NCI-H345 treated with DMSO at 0.1 percent for 48 hours (cell line): Measurements from ENCODE around the gene ALDH3B2.
"Not testable (repeated sequence)": the region's sequence is repeated elsewhere in the genome, so short reads cannot be mapped to it uniquely, and the experiment has no call there.

Experiments
- DNase-seq: peaks from one replicate; lab custom pipeline; 2025; ENCODE audit not compliant: unreplicated experiment; lab: John Stamatoyannopoulos, UW

Gene ALDH3B2

DNA sequence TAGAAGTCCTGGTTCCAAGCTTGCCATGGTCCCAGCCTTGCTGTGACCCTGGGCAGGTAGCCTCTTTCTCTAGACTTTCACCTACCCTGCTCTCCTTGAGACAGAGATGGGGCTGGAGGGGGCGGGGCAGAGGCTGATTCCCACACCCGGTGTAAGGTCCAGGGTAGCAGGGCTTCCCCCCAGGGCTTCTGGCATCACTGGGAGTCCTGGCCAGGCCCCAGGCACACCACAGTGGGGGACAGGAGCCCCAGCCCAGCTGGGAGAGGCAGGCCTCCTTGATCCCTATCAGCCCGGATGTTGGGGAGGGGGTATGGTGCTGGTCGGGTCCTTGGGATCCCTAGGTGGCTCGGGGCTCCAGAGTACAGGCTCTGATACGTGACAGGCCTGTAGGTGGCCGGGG is 43.0 kb downstream of the ALDH3B2 start:
- DNase-seq: no peak

DNA sequence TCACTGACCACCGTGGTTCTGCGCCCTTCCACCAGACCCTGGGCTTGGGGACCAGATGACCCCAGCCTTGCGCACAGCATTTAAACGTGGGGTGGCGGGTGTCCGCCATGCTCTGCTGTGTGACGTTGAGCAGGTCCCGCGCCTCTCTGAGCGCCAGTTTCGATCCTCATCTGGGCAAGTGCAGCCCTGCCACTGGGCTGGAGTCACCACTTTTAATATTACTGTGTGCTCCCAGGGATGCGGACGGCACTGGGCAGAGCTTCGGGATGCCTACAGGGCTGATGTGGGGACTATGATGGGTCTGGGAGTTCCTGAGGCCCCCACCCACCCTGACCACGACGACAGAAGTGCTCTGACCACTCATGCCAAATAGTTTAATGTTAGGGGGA is 43.5 kb downstream of the ALDH3B2 start:
- no peak for DNase-seq

DNA sequence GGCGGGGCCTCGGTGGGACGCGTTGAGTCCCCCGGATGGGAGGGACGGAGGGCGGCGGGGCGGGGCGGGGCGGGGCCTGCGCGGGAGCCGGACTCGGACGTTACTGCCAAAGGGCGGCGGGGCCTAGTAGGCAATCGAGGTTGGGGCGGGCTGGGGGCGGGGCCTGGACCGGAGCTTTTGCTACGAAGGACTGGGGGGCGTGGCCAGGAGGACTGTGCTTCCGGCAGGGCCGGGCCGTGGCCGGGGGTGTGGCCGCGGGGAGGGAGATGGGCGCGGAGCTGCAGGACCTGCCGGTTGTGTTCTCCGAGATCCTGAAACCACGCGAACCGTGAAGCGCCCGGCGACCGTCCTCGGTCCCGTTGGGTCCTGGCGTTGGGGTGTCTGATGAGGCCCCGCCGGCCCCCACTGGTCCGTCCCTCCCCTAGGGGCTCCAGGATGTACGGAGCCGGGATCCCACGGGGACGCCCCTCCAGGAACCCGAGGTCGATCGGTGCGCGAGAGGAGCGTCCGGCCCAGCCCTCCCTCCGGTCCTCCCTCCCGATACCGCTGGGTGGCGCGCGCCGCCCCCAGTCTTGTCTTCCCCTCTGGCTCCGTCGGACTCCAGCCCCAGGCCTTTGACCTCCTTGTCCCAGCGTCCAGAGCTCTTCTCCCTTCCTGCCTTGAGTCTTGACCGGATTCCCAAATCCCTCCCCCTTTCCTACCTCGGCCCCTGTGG is 44.0 kb downstream of the ALDH3B2 start:
- DNase-seq: peak; percentile 85

DNA sequence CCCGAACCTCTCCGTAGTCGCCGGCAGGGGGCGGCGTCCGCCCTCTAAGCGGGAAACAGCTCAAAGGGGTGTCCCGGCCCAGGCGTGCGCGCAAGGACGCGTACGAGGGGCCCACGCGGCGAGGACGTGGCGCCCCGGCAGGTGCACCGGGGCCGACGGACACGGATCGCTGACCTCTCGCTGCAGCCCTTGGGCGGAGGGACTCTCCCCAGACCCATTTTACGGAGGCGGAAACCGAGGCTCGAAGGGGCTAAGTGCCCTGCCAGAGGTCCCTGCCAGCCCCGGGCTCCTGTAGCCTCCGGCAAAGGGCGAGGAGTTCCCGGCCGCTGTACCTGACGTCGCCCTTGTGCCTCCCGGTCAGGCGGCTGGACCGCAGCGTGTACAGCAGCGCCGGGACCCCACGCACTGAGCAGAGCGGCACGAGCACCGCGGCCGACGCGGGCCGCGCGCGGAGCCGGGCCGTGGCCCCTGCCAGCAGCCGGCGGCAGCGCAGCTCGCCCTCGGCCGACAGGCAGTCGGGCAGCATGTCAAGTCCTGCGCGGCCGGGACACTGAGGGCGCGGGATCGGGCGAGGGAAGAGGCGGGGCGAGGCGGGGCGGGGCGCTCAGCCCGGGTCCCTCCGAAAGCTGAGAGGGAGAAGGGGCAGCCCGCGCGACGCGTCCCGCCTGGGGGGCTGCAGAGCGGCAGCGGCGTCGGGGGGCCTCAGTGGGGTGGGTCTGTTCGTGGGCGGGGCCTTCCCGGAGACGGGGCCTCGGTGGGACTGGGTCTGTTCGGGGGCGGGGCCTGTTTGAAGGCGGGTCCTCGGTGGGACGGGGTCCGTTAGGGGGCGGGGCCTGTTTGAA is 44.8 kb downstream of the ALDH3B2 start, which contains the start of gene NUDT8:
NUDT8 (minus strand) TSS at position 552 of the 842 bp plus-strand sequence; CDS start at position 526, 26 bp downstream.
- peak; percentile 44 for DNase-seq

DNA sequence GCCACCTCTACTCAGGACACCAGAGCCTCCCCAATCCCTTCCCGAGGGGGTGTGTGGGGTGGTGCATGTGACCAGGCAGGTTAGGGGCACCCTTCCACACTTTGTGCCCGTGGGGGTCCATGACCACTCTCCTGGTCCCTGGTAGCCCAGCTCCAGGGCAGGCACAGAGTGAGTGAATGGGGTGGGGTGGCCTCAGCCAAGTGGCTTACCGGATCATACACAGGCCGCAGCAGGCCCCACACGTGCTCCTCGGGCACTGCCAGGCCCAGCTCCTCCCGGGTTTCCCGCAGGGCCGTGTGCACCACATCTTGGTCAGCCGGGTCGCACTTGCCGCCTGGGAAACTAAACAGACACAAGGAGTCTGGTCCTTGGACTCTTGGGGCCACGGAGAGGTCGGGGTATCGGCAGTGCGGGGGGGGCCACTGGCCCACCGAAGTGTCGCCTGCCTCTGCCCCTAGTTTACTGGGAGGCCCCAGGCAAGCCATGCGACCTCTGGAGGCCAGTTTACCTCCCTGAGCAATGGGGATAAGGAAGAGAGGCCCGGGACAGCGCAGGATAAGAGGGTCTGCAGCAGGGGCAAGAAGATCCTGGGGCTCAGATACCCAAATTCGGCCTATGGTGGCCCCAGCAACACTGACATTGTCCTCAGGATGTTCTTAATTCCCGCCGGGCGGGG is 45.6 kb downstream of the ALDH3B2 start:
- no peak for DNase-seq

DNA sequence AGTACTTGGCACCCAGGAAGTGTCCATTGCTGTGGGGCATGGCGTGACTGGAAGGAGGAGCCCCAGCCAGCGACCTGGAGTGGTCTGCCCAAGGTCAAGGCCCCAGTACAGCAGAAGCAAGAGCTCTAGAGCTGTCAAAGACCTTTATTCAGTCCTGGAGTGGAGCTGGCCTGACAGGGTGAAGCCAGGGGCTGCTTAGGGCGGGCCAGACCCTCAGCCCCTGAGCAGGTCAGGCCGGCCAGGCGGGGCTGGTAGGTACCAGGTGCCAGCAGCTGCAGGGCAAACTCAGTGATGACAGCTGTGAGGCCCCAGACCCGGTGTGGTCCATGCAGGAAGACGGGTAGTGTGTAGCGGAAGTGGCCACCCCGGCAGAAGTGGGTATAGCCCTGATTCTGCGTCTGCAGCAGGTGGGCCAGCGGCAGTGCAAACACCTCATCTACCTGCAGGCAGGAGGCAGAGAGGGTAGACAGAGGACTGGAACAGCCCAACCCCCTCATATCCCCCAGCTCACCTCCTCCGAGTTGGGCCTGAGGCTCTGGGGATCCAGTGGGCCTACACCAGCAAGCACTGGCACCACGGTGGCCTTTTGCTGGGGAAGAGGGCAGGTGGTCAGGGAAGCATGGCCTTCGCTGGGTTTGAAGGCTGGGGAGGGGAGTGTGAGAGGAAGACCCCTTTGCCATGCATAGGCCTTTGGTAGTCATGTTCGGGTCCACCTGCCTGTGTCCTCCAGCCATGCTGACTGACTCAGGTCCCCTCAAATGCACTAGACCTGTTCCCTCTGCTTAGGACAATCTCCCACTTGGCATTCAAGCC is 46.4 kb downstream of the ALDH3B2 start:
- DNase-seq: no peak

DNA sequence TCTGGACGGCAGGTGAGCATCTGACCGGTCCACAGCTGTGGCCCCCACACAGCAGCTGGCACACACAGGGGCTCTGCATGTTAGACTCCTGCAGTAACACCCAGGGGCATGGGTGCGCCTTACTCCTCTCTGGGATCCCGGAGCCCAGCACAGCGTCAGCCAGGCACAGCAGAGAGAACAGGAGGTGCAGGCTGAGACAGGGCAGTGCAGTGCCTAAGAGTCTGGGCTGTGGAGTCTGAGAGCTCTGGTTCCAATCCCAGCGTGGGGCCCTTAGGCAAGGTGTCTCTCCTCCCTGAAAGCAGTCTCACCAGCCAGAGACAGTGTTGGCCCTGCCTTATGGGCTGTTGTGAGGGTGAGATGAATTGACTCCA is 47.0 kb downstream of the ALDH3B2 start:
- DNase-seq: no peak

DNA sequence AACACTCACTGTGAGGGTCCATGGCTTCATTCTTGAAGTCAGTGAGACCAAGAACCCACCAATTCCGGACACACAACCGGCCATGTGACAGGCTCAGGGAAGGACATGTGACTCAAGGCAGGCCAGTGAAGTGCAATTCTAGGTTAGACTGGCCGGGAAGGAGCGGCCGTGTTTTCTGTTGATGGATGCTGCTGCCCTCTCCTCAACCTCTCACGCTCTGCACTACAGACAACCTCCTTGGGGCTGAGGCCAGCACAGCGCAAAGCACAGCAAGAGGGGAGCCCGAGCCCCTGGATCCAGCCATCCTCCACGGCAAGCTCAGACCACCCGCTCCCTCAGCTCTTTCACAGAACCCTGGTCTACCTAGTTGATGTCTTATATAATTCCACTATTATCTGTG is 47.5 kb downstream of the ALDH3B2 start:
- DNase-seq: no peak

DNA sequence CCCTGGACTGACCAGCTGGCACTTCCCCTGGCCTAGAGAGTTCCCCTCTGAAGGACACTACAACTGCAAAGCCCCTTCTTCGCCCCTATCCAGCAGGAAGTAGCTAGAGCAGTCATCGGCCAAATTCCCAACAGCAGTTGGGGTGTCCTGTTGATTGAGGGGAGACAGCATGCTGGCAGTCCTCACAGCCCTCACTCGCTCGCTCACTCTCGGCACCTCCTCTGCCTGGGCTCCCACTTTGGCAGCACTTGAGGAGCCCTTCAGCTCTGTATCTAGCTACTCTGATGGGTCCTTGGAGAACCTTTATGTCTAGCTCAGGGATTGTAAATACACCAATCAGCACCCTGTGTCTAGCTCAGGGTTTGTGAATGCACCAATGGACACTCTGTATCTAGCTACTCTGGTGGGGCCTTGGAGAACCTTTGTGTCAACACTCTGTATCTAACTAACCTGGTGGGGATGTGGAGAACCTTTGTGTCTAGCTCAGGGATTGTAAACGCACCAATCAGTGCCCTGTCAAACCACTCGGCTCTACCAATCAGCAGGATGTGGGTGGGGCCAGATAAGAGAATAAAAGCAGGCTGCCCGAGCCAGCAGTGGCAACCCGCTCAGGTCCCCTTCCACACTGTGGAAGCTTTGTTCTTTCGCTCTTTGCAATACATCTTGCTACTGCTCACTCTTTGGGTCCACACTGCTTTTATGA is 48.1 kb downstream of the ALDH3B2 start:
- DNase-seq: not testable (repeated sequence)

DNA sequence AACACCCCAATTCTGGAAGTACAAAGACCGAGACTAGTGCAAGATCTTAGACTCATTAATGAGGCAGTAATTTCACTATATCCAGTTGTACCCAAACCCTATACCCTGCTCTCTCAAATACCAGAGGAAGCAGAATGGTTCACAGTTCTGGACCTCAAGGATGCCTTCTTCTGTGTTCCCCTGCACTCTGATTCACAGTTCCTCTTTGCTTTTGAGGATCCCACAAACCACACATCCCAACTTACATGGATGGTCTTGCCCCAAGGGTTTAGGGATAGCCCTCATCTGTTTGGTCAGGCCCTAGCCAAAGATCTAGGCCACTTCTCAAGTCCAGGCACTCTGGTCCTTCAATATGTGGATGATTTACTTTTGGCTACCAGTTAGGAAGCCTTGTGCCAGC is 50.6 kb downstream of the ALDH3B2 start:
- not testable (repeated sequence) for DNase-seq

DNA sequence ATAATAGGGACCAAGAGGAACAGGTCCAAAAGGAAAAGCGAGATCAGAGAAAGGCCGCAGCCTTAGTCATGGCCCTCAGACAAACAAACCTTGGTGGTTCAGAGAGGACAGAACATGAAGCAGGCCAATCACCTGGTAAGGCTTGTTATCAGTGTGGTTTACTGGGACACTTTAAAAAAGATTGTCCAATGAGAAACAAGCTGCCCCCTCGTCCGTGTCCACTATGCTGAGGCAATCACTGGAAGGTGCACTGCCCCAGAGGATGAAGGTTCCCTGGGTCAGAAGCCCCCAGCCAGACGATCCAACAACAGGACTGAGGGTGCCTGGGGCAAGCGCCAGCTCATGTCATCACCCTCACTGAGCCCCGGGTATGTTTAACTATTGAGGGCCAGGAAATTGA is 51.5 kb downstream of the ALDH3B2 start:
- DNase-seq: not testable (repeated sequence)

DNA sequence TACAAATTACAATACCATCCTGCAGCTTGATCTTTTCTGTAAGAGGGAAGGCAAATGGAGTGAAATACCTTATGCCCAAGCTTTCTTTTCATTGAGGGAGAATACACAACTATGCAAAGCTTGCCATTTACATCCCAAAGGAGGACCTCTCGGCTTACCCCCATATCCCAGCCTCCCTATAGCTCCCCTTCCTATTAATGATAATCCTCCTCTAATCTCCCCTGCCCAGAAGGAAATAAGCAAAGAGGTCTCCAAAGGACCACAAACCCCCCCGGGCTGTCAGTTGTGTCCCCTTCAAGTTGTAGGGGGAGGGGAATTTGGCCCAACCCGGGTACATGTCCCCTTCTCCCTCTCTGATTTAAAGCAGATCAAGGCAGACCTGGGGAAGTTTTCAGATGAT is 52.5 kb downstream of the ALDH3B2 start:
- not testable (repeated sequence) for DNase-seq

DNA sequence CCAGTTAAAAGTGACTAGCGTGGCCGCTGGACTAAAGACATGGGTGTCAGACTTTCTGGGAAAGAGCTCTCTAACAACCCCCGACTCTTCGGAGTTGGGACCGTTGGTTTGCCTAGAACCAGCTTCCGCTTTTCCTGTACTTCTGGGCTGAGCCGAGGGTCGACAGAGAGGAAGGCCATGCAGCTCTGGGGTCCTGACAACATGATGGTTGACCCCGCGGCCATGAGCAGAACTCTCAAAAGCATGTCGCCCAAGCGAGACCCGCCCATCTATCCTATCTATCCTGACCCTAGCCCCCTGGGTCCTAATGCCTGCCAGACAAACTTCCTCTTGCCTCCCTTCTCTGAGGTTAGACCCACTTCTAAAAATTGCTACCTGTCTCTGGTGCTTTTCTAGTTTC is 53.8 kb downstream of the ALDH3B2 start:
- not testable (repeated sequence) for DNase-seq

DNA sequence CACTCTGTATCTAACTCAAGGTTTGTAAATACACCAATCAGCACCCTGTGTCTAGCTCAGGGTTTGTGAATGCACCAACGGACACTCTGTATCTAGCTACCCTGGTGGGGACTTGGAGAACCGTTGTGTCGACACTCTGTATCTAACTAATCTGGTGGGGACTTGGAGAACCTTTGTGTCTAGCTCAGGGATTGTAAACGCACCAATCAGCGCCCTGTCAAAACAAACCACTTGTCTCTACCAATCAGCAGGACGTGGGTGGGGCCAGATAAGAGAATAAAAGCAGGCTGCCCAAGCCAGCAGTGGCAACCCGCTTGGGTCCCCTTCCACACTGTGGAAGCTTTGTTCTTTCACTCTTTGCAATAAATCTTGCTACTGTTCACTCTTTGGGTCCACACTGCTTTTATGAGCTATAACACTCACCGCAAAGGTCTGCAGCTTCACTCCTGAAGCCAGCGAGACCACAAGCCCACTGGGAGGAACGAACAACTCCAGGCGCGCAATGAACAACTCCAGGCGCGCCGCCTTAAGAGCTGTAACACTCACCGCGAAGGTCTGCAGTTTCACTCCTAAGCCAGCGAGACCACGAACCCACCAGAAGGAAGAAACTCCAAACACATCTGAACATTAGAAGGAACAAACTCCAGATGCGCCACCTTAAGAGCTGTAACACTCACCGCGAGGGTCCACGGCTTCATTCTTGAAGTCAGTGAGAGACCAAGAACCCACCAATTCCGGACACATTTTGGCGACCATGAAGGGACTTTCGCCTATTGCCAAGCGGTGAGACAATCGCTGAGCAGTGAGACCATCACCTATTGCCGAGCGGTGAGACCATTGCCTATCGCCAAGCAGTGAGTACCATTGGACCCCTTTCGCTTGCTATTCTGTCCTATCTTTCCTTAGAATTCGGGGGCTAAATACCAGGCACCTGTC is 54.5 kb downstream of the ALDH3B2 start:
- not testable (repeated sequence) for DNase-seq

DNA sequence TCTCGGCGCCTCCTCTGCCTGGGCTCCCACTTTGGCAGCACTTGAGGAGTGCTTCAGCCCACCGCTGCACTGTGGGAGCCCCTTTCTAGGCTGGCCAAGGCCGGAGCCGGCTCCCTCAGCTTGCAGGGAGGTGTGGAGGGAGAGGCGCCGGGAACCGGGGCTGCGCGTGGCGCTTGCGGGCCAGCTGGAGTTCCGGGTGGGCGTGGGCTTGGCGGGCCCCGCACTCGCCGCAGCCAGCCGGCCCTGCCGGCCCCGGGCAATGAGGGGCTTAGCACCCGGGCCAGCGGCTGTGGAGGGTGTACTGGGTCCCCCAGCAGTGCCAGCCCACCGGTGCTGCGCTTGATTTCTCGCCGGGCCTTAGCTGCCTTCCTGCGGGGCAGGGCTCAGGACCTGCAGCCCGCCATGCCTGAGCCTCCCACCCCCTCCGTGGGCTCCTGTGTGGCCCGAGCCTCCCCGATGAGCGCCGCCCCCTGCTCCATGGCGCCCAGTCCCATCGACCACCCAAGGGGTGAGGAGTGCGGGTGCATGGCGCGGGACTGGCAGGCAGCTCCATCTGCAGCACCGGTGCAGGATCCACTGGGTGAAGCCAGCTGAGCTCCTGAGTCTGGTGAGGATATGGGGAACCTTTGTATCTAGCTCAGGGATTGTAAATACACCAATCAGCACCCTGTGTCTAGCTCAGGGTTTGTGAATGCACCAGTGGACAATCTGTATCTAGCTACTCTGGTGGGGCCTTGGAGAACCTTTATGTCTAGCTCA is 55.3 kb downstream of the ALDH3B2 start:
- not testable (repeated sequence) for DNase-seq

DNA sequence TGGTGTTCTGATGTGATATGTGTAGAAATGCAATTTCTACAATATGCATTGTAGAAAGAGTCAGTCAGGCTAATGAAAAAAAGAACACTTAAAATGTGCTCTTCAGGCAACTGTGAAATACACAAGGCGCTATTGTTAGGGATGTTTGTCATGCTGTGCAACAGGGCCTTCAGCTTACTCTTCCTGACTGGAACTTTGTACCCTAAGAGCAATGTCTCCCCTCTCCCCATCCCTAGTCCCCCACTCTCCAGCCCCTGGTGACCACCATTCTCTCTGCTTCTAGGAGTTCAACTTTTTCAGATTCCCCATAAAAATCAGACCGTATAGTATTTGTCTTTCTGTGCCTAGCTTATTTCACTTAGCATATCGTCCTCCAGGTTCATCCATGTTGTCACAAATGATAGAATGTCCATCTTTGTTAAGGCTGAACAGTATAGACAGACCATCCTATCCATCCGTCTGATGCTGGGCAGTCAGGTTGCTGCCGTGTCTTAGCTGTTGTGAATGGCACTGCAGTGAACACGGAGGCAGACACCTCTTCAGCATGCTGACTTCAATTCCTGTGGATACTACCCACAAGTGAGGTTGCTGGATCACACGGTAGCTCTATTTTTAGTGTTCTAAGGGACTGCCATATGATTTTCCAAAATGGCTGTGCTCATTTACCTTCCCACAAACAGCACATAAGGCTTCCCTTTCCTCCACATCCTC is 57.0 kb downstream of the ALDH3B2 start:
- no peak for DNase-seq

DNA sequence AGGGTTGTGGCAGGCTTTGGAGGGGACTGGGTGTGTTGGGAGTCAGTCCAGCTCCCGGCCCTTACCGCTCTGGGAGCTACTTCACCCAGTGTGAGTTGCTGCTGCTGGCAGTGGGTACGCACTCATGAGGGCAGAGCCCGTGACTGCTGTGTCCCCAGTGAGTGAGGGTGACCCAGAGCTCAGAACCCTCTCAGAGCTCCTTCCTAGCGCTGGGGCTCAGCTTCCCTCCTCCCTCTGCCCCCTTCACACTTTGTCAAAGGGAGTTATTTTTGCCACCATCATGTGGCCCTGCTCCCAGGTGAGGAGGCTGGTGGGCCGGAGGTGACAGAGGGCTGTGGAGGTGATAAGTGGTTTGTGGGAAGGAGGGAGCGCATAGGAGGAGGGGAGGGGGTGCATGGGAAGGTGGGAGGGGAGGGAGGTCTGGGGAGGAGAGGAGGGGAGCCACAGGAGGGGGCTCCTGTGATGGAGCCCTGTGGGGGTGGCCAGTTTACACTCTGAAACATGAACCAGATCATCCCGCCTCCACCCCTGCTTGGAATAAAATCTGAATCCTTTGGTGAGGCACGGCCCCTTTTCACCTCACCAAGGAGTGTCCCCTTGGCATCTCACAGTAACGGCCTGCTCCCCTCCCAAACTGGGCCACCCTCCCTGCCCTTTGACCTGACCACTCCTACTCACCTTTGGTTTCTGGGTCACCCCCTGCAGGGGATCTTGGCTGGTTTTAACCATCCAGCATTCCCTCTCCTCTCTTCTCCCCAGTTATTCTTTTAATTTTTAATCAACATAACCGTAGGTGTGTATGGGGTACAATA is 57.8 kb downstream of the ALDH3B2 start:
- DNase-seq: no peak
